ENCODE results near the gene ADGRF5. TPM values are rescaled to one million over a fixed set of nuclear protein-coding genes. Genes with fewer than 3 reads are reported as not detected.

ADGRF5 gene
- total RNA-seq, 4 donors from 2014 or later, result 4.4 to 13.0 (median 8.4) TPM

GRCh38 chr6:46954837-46955451 lies 33.2 kb upstream of the ADGRF5 start:
- H3K27ac ChIP-seq, result no peak overlapping the region
- no peaks in the 10 kb centered on the region for H3K36me3 ChIP-seq
- peak overlapping the region; percentile 8 for H3K4me3 ChIP-seq
- H3K9me3 ChIP-seq, result no peaks in the 10 kb centered on the region
- no peak for DNase-seq (ENCODE audit: low spot score in 2 of 2)
- H3K4me1 ChIP-seq, result no peaks in the 10 kb centered on the region
- H3K27me3 ChIP-seq, result no peaks in the 10 kb centered on the region
- WGBS, result 37% methylated on average over 4 of the region's 4 CpGs
- TF ChIP-seq POLR2A (IDR thresholded peaks at IDR 0.05) (no peak), POLR2AphosphoS5 (IDR thresholded peaks at IDR 0.05) (no peak), CTCF (IDR thresholded peaks at IDR 0.05) (no peak), EP300 (IDR thresholded peaks at IDR 0.05) (no peak)

DNA sequence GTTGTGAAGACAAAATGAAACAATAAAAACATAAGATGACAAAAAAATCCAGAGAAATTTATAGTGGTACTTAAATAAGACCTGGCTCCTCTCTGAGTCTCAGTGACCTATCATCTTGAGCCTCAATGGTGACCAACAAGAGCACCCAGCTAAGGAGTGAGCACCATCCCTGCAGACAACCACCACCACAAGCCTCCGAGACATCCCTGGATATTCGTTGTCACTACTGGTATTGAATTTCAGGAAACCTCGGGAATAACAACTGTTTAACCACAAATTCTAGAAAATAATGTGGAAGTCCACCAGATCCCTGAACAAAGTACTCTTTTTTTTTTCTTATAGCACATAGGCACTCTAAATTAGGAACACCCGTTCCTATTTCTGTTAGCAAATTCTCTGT lies 32.2 kb upstream of the ADGRF5 start:
- Histone ChIP-seq H3K27me3 (no peaks in the 10 kb centered on the region), H3K4me1 (no peaks in the 10 kb centered on the region), H3K9me3 (no peaks in the 10 kb centered on the region), H3K27ac (no peak overlapping the region), H3K36me3 (no peaks in the 10 kb centered on the region), H3K4me3 (no peak overlapping the region)
- TF ChIP-seq EP300 (IDR thresholded peaks at IDR 0.05), result no peak
- TF ChIP-seq POLR2A (IDR thresholded peaks at IDR 0.05), result no peak
- TF ChIP-seq POLR2AphosphoS5 (IDR thresholded peaks at IDR 0.05), result no peak
- no peak for TF ChIP-seq CTCF (IDR thresholded peaks at IDR 0.05)
- no peak for DNase-seq (ENCODE audit: low spot score in 2 of 2)
- whole genome bisulfite sequencing, result 72% methylated on average over 4 of the region's 4 CpGs

- Histone ChIP-seq H3K27ac (peak overlapping the region; percentile 67), H3K4me1 (no peaks in the 10 kb centered on the region), H3K4me3 (no peak overlapping the region), H3K9me3 (no peaks in the 10 kb centered on the region), H3K36me3 (no peaks in the 10 kb centered on the region), H3K27me3 (no peaks in the 10 kb centered on the region)
- TF ChIP-seq POLR2A (IDR thresholded peaks at IDR 0.05), result no peak
- no peak for TF ChIP-seq EP300 (IDR thresholded peaks at IDR 0.05)
- WGBS, result 79% methylated on average over 8 of the region's 8 CpGs
- DNase-seq (ENCODE audit: low spot score in 2 of 2), result peak in 1 of 2 donors; percentile 70
These were observed 28.0 kb upstream of the ADGRF5 start for GRCh38 chr6:46949632-46950280.

- H3K4me3 ChIP-seq, result no peak overlapping the region
- no peaks in the 10 kb centered on the region for H3K4me1 ChIP-seq
- H3K27ac ChIP-seq, result no peak overlapping the region
- TF ChIP-seq EP300 (IDR thresholded peaks at IDR 0.05) (no peak), POLR2AphosphoS5 (IDR thresholded peaks at IDR 0.05) (peak in 1 of 3 donors; percentile 20), CTCF (IDR thresholded peaks at IDR 0.05) (no peak)
- H3K27me3 ChIP-seq, result no peaks in the 10 kb centered on the region
- 84% methylated on average over 8 of the region's 8 CpGs for WGBS
- DNase-seq (ENCODE audit: low spot score in 2 of 2), result no peak
- H3K9me3 ChIP-seq, result no peaks in the 10 kb centered on the region
- H3K36me3 ChIP-seq, result no peaks in the 10 kb centered on the region
These were observed 27.0 kb upstream of the ADGRF5 start for GRCh38 chr6:46948699-46949098.

- H3K27me3 ChIP-seq, result no peaks in the 10 kb centered on the region
- H3K9me3 ChIP-seq, result no peaks in the 10 kb centered on the region
- no peaks in the 10 kb centered on the region for H3K36me3 ChIP-seq
- no peak overlapping the region for H3K27ac ChIP-seq
- DNase-seq (ENCODE audit: low spot score in 2 of 2), result no peak
- H3K4me1 ChIP-seq, result no peaks in the 10 kb centered on the region
- no peak overlapping the region for H3K4me3 ChIP-seq
- TF ChIP-seq CTCF (IDR thresholded peaks at IDR 0.05) (no peak), EP300 (IDR thresholded peaks at IDR 0.05) (no peak), POLR2A (IDR thresholded peaks at IDR 0.05) (no peak), POLR2AphosphoS5 (IDR thresholded peaks at IDR 0.05) (no peak)
- 82% methylated on average over 5 of the region's 5 CpGs for WGBS
These were observed 25.8 kb upstream of the ADGRF5 start for GRCh38 chr6:46947497-46947896.
